HG02884 (cell line): ENCODE results near the gene ANO10.
"Not testable (repeated sequence)": the region's sequence is repeated elsewhere in the genome, so short reads cannot be mapped to it uniquely, and the experiment has no call there.

Source experiments
- ATAC-seq: cut with Tn5 transposase; IDR thresholded peaks from one replicate; pipeline ENCODE4 v1.9.1; 2021; ENCODE audit warnings: mild to moderate bottlenecking, moderate library complexity; ENCODE audit not compliant: unreplicated experiment

Gene ANO10

DNA sequence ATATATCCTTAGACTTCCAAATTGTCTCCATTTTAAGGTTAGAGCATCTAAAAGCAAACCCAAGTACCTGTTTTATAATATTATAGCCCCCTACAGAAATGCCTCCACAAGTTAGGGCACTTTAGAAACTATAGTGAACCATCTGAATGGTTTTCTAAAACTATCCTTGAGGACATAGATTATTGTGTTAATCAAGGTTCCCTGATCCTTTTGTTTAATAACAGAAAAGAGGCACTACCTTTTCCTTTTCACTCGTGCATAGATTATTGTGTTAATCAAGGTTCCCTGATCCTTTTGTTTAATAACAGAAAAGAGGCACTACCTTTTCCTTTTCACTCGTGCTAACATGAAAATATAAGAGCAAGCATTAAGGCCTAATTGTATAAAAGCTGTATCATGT is 143.0 kb downstream of the ANO10 start:
- ATAC-seq: not testable (repeated sequence)

- no peak for ATAC-seq
Observed at GRCh38 chr3:43478118-43478785, 143.6 kb downstream of the ANO10 start.

DNA sequence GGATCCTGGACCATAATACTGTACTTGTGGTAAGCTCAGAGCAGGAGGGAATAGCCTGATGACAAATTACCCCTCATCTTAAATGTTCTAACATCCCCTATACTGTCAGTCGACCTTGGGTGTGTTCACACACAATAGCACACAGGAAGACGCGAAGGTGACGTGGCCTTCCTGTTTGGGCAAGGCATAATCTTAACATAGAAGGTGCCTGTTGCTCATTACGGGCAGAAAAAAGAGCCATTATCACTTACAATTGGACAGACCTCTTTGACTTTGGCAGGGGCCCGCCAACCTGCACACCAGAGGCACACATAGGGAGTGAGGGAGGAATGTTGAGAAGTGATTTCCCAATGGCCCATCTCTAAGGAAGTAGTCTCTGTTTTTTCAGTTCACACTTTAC is 144.2 kb downstream of the ANO10 start:
- no peak for ATAC-seq

DNA sequence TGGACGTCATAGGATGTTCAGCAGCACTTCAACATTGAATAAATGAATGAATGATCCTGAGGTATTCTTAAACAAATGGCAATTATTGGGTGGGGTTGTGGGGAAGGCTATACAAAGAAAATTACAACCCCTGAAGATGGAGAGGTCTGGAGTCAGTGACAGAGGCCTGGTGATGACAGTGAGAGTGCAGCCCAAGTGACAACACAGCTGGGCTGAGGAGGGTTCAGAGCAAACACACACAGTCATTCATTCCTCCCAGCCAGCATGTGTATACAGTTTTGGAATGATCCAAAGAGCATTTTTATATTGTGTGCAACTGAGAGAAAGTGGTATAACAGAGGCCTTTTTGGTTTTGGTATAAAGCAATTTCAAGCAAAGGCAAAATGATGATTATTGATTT is 148.1 kb downstream of the ANO10 start:
- ATAC-seq: no peak

GRCh38 chr3:43473244-43473643 is 148.6 kb downstream of the ANO10 start:
- ATAC-seq: no peak

- ATAC-seq: no peak
Observed at GRCh38 chr3:43468133-43468532, 153.7 kb downstream of the ANO10 start.

GRCh38 chr3:43465109-43465508 is 156.7 kb downstream of the ANO10 start:
- ATAC-seq: no peak

- not testable (repeated sequence) for ATAC-seq
Observed at GRCh38 chr3:43462566-43462965, 159.2 kb downstream of the ANO10 start.

DNA sequence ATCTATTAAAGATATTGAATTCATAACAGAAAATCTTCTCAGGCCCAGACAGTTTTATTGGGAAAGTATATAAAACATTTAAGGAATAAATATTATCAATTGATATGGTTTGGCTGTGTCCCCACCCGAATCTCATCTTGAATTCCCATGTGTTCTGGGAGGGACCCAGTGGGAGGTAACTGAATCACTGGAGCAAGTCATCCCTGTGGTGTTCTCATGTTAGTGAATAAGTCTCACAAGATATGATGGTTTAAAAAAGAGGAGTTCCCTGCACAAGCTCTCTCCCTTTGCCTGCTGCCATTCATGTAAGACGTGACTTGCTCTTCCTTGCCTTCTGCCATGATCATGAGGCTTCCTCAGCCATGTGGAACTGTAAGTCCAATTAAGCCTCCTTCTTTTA is 160.5 kb downstream of the ANO10 start:
- ATAC-seq: no peak

DNA sequence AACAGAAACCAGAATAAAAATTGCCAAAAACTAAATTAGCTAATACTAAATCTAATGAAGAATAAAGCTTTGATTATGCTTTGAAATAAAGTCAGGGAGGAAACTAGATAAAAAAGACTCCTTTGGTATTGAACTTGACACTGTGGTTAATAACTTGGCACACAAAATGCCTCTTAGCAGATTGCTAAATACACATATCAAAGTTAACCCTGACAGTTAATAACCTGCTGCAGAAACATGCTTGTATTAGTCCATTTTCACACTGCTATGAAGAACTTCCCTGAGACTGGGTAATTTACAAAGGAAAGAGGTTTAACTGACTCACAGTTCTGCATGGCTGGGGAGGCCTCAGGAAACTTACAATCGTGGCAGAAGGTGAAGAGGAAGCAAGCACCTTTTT is 164.8 kb downstream of the ANO10 start:
- ATAC-seq: not testable (repeated sequence)

- no peak for ATAC-seq
Observed at GRCh38 chr3:43455233-43455632, 166.6 kb downstream of the ANO10 start.

- ATAC-seq: no peak
Observed at GRCh38 chr3:43453981-43454380, 167.8 kb downstream of the ANO10 start.

DNA sequence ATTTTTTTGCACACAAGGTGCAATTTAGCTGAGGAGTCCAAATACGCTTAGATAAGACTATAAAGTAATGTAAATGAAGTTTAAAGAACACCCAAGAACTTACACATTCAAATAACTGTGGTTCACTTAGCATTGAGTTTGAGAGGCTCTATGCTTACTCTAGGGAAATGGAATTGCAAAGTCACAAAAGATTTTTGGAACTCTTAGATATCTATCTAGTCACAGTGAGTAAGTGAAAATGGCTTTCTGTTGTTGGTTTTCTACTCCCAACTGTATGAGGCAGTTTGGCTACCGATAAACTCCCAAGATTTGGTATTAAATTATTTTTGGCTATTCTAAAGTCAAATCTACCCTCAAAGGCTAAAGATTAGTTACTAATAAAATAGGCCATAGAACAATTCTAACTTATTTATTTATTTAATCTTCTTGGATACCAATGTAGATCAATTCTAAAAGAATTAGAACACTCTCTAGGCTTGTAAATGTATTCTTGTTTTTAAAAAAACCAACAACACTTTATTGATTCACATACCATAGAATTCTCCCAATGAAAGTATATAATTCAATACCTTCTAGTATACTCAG is 170.0 kb downstream of the ANO10 start:
- no peak for ATAC-seq

DNA sequence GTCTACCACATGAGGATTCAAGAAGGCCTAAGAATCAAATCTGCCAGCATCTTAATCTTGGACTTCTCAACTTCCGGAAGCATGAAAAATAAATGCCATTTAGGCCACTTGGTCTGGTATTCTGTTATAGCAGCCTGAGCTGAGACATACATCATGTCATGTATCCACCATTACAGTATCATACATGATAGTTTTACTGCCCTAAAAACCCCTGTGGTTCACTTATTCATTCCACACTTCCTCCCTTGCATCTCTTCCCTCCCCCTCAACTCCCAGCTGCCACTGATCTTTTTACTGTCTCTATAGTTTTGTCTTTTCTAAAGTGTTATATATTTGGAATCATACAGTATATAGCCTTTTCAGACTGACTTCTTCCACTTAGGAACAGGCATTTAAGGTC is 173.7 kb downstream of the ANO10 start:
- no peak for ATAC-seq

DNA sequence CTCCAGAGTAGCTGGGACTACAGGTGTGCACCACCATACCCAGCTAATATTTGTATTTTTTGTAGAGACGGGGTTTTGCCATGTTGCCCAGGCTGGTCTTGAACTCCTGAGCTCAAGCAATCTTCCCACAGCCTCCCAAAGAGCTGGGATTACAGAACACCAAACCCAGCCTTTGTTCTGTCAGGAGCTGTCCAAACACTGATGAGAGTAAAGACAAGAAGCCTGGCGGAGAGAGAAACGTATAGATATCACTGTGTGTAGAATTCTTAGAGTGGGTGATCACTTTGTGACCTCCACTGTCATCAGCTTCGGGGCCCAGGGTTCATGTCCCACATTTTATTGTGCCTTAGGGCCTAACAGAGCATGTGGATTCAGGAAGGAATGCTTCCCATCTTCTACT is 176.0 kb downstream of the ANO10 start:
- ATAC-seq: no peak

DNA sequence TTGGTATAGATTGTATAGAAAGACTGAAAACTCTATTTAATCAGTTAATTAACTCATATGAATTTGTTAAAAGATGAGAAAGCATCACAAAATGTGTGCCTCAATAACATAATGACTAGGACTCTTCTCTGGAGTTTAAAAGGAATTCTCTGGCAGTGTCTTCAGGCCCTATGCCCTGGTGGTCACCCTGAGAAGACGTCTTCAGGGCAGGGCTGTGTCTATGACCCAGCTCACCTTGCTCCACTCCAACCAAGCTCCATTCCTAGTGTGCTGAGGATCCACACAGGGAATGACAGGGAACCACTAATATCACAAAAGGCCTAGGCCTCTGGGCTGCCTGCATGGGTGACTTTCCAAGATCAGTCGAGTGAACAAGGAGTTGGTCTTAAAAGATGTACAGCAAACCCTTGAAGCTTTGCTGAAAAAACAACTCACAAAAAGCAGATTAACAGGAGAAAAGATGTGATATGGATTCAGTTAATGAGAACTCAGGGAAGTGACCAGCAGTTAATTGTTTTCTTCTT is 178.9 kb downstream of the ANO10 start:
- ATAC-seq: no peak

DNA sequence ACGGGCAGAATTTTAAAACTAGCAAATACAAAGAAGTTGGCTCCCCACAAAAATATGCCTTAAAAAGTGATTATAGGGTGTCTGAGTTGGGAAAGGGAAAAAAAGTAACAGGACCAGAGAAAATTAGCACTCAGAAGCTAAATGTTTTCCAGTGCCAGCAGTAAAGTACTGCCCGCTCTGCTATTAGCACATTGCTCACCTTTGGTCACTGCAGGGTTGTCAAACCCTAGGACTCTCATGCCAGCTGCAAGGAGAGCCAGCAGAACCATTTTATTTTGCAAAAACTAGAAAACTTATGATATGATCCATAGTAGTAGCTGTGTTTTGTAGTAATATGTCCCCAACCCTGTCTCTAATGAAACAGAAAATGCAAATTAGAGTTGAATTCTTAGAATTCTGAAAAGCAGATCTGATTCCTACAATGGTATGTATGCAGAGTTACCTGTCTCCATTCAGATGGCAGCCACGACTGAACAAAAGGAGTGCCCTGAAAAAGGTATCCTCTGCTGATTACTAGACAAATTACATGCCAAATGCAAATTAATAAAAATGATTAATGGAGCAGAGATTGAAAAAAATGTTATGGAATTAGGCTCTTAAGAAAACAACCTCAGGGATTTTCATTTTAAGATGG is 185.2 kb downstream of the ANO10 start:
- no peak for ATAC-seq

DNA sequence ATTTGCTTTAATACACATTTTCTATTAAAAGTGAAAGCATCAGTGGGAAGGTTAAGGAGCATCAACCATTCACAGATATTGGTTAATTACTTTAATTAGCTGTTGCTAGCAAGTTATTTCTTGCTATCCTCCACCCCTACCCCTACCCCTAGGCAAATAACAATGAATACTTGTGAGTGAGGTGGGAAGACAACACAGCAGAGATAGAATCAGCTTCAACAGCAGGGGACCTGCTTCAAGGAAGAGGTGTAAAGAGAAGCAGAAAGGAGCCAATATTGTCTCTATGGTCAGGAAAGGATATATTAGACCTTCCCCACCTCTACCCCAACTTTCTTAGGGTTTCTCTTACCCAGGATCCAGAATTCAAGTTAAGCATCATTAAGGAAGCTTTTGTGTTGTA is 186.1 kb downstream of the ANO10 start:
- ATAC-seq: no peak

DNA sequence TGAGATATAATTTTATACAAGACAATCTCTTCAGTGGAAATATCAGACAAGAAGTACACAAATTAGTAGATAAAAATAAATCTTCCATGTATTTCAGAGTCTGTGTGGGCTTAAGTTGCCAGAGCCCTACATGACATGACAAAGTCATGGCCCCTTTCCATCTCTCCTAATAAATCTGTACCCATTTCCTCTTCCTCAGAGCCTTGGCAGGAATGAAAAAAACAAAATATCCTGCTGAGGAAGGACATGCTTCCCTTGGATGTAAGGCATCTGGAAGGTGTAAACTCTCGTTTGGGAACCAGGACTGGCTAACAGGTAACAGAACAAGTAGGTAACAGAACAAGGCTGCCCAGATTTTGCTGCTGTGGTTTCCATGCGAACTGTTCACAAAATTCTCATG is 187.4 kb downstream of the ANO10 start:
- no peak for ATAC-seq

- ATAC-seq: no peak
Observed at GRCh38 chr3:43432462-43432861, 189.3 kb downstream of the ANO10 start.

DNA sequence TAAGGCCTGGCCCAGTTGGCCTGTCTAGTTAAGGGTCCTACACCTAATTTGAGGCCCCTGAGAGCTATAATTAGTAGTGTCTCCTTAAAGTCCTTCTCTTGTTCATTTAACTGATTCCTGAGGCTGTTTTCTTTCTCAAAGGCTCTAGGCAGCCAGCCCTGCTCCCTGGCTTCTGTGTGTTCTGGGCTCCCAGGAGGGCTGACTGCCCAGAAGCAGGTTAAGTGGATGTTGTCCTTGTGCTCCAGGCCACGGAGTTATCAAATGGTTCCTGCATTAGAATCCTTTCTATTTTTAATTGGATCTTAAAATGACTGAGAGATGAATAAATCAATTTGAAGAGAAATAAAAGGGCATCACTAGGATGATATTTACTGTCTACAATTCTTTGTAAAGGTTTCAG is 195.4 kb downstream of the ANO10 start:
- no peak for ATAC-seq

DNA sequence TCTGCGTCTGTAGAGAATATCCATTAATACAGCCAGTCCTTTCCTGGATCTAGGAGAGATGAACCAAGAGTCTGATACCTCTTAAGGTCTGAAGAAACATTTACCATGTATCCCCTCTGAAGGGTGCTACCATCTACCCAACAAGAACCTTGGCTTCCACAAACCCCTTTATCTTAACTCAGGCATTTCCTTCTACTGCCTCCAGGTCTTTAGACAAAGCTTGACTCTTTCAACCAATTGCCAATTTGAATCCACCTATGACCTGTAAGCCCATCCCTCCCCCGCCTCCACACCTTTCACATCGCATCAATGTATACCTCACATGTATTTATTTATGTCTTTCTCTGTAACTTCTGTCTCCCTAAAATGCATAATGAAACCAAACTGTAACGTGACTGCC is 196.0 kb downstream of the ANO10 start:
- ATAC-seq: no peak
